GM19193 (cell line): ENCODE data around the gene SLC2A4RG.

Source experiments
- POLR2A ChIP-seq: IDR thresholded peaks from 4 replicates; pipeline ENCODE4 v1.6.1; 2011; ENCODE audit not compliant: insufficient read depth, insufficient read length; ENCODE audit errors: extremely low read depth

SLC2A4RG gene

GRCh38 chr20:63748934-63749270, 9.3 kb downstream of the SLC2A4RG start:
- no peak for TF ChIP-seq POLR2A

DNA sequence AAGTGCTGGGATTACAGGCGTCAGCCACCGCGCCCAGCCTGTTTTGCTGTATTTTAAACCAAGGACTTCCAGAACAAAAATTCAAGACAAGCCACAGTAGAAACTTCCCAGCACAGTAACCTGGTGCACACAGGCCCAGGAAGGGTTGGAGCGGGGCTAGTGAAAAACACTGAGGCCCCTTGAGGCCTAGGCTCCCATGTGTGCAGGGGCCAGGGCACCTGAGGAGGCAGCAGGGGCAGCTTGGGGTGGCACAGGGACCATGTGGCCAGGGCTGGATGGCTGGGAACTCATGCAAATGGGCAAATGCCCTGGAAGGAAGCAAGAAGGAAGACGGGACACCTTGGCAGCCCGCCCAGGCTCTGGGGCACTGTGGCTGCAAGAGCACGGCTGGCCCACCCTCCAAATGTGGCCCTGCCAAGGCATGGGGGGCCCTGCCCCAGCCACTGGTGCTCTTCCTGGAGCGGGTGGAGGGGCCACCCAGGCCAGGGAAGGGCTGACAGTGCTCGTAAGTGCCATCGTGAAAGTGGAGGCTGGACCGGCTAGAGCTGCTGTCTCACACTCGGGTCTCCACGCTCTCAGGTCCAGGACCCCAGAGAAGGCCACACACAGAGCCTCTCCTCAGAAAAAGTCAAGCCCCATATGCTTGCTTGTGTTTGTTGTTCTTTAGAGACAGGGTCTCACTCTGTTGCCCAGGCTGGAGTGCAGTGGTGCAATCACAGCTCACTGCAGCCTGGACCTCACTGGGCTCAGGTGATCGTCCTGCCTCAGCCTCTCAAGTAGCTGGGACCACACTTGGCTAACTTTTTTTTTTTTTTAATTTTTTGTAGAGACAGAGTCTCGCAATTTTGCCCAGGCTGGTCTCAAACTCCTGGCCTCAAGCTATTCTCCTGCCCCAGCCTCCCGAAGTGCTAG, 10.3 kb downstream of the SLC2A4RG start:
- TF ChIP-seq POLR2A = no peak

DNA sequence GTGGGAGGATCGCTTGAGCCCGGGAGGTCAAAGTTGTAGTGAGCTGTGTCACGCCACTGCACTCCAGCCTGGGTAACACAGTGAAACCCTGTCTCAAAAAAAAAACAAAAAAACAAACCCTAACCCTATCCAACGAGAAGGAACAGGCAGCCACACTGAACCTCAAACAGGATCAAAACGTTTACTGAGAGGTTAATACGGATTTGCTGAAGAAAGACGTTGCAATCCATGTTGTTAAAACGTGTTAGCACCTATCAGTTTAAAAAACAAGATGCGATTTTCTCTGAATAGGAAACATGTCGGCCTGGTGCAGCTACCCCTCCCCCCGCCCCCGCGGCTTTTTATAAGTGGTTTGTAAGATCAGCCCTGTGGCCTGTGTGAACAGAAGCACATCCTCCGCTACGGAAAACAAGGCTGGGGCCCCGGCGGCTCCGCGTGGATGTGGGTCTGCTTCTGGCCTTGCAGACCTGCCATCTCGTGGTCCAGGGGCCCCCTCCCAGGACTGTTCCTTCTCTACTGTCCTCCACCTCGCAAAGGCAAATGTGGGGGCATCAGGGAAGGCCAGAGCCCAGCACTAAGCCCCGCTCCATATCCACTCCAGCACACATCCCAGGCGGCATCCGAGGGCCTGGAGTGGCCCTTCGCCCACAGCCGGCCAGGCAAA, 11.4 kb downstream of the SLC2A4RG start:
- TF ChIP-seq POLR2A = no peak

DNA sequence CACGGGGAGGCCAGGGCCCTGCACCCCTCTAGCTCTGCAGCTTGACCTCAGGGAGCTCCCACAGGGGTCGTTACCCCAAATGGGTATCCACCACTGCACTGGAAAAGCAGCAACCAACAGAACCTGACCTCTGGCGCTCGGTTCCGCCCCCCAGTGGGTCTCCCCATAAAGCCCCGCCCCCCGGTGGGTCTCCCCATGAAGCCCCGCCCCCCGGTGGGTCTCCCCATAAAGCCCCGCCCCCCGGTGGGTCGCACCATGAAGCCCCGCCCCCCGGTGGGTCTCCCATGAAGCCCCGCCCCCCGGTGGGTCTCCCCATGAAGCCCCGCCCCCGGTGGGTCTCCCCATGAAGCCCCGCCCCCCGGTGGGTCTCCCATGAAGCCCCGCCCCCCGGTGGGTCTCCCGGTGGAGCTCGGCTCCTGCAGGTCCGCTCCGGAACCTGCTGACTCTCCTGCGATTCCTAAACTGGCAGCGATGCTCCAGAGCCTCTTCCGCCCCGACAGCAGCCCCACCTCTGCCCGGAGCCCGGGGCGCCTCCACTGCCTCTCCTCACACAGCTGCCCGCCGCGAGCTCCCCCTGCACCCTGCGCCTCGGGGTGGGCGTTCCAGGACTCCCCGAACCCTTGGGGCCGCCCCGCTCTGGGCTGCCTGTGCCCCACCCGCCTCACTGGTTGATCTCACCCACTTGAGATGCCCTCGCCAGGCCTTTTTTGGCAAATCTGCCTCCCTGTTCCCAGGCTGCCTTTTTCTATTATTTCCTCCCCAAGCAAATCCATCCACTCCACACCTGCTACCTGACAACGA, 12.1 kb downstream of the SLC2A4RG start:
- no peak for TF ChIP-seq POLR2A

- no peak for TF ChIP-seq POLR2A
Measured at GRCh38 chr20:63752411-63753101, 13.0 kb downstream of the SLC2A4RG start.

GRCh38 chr20:63753381-63753780, 13.8 kb downstream of the SLC2A4RG start:
- TF ChIP-seq POLR2A = no peak

GRCh38 chr20:63754008-63754407, 14.4 kb downstream of the SLC2A4RG start:
- TF ChIP-seq POLR2A = no peak

- TF ChIP-seq POLR2A = no peak
Measured at GRCh38 chr20:63755933-63756647, 16.5 kb downstream of the SLC2A4RG start.

GRCh38 chr20:63756648-63756991, 17.0 kb downstream of the SLC2A4RG start:
- no peak for TF ChIP-seq POLR2A

- TF ChIP-seq POLR2A = no peak
Measured at GRCh38 chr20:63758152-63758551, 18.6 kb downstream of the SLC2A4RG start.

DNA sequence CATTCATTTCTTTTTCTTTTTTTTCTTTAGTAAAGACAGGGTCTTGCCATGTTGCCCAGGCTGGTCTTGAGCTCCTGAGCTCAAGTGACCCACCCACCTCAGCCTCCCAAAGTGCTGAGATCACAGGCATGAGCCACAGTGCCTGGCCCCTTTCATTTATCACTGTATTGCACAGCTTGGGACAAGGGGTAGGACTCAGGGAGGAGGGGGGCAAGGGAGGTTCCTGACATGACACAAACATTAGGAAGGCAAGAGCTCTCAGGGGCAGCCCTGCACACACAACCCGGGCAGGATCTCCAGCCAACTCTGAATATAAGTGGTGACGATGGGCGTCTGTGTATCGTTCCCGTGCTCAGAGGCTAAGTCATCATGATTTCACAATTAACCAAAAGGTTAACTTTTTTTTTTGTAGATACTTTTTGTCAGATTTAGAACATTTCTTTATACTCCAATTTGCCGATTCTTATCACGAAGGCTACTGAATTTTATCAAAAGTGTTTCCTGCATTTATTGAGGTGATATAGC, 19.9 kb downstream of the SLC2A4RG start:
- TF ChIP-seq POLR2A = no peak

DNA sequence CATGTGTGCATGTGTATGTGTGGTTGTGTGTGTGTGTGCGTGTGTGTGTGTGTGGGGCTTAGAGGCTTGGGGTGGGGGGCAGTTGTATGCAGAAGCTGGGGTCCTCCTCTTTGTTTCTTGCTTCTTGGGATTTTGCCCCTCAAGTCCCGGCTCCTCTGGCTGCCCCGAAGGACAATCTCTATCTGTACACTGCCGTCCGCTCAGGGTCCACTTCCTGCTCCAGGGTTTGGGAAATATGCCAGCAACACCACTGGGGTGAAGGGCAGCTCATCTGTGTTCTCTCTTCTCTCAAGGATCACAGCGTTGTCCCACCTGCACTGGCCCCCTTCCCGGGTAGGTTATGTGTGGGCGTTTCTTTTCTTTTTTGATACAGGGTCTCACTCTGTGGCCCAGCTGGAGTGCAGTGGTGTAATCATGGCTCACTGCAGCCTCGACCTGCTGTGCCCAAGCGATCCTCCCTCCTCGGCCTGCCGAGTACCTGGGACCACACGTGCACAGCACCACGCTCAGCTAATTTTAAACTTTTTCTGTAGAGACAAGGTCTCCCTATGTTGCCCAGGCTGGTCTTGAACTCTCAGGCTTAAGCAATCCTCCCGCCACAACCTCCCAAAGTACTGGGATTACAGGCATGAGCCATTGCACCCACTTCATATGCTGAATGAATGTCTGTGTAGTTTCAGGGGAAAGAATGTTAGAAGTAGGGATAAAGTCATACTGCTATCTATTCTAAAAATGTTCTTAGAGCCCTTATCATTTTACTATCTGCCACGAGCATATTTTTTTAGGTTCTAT, 25.7 kb downstream of the SLC2A4RG start:
- TF ChIP-seq POLR2A = no peak

DNA sequence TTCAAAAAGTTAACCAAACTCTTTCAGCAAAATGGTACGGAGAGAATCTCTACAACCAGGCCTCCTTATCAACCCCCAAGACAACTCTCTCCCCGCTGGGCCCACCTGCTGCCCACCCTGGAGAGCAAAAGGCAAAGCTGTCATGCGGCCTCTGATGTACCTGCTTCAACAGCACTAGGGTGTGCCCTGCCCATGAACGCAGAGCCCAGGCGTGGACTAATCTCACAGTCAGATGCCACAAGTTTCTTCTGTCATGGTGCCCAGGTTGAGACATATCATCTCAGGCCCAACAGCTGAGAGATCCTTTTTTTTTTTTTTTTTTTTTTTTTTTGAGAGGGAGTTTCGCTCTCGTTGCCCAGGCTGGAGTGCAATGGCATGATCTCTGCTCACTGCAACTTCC, 26.3 kb downstream of the SLC2A4RG start:
- TF ChIP-seq POLR2A = no peak

GRCh38 chr20:63766695-63767426, 27.3 kb downstream of the SLC2A4RG start:
- TF ChIP-seq POLR2A = no peak
